ENCODE data around the gene SLC25A29. TPM values are rescaled to one million over a fixed set of nuclear protein-coding genes. Genes with fewer than 3 reads are reported as not detected.

SLC25A29 gene
- polyA plus RNA-seq, 2 of the 4 experiments (the other 2 are of a cell fraction), result 6.3 to 15.1 TPM

DNA sequence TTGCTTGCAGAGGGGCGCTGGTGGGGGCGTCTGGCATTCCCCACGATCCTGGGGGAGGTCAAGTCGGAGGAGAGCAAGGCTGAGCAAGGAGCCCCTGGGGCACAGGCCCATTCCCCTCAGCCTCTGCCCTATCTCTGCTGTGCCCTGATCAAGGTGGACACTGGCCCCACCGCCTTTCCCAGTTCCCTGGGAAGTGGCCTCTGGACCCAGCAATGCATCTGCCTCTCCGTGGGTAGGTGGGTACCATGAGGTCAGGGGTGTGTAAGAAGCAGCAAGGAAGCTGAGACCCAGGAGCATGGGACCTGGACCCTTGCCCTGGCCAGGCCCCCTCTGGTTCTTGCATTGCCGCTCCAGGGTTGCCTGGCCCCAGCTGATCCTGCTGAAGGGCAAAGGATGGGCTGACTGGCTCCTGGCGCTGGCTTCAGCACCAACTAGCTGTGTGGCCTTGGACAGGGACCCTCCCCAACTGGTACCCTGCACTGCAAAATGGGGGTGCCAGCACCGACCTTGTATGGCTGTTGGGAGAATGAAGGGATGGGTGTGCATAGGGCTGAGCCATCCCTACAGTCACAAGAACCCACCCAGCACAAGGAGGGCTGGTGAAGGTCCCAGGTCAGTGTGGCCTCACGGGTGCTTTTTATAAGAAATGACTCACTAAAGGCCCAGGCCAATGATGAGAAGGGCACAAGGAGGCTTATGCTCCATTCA is 19.6 kb downstream of the SLC25A29 start:
- no peaks in the 10 kb centered on the region for H3K9me3 ChIP-seq
- 89% methylated on average over 4 of the region's 10 CpGs for WGBS (ENCODE audit: missing lambda C conversion rate)
- DNase-seq (ENCODE audit: low read depth in 1 of 2, low spot score in 1 of 2) (no peak), ATAC-seq (no peak), FAIRE-seq (no peak)
- ChIA-PET CTCF (interaction anchor here (0.6 to 7.2 kb wide), 24 partner anchors 11 to 99 kb away, joined by 3 to 114 read pairs (median 6); partner anchors contain the start of gene SLC25A47), POLR2A (no interaction called here)
- H3K27ac ChIP-seq, result peak overlapping the region in 1 of 2 experiments; percentile 100; a peak in 2 of 6 replicates
- no peak for TF ChIP-seq ZNF302 (CRISPR knock-in tag; IDR thresholded peaks at IDR 0.05)
- no peak for TF ChIP-seq GATA3 (IDR thresholded peaks at IDR 0.05; ENCODE audit: borderline replicate concordance)
- TF ChIP-seq EHF (CRISPR knock-in tag; IDR thresholded peaks at IDR 0.05), result no peak
- TF ChIP-seq BHLHE40 (IDR thresholded peaks at IDR 0.05; ENCODE audit: low read depth, low read length), result no peak
- TF ChIP-seq HOXB5 (CRISPR knock-in tag; IDR thresholded peaks at IDR 0.05), result no peak
- no peak for TF ChIP-seq MAFK (IDR thresholded peaks at IDR 0.05; ENCODE audit: partially characterized antibody)
- TF ChIP-seq, protein P1, sequence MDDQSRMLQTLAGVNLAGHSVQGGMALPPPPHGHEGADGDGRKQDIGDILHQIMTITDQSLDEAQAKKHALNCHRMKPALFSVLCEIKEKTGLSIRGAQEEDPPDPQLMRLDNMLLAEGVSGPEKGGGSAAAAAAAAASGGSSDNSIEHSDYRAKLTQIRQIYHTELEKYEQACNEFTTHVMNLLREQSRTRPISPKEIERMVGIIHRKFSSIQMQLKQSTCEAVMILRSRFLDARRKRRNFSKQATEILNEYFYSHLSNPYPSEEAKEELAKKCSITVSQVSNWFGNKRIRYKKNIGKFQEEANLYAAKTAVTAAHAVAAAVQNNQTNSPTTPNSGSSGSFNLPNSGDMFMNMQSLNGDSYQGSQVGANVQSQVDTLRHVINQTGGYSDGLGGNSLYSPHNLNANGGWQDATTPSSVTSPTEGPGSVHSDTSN (IDR thresholded peaks at IDR 0.05), result no peak
- no peak for TF ChIP-seq HOXA7 (CRISPR knock-in tag; IDR thresholded peaks at IDR 0.05)
- TF ChIP-seq HDAC2 (IDR thresholded peaks at IDR 0.05), result no peak
- TF ChIP-seq CEBPB (IDR thresholded peaks at IDR 0.05), result no peak
- no peak for TF ChIP-seq FOSB (CRISPR knock-in tag; IDR thresholded peaks at IDR 0.05)
- no peak for TF ChIP-seq RAD21 (conservative IDR thresholded peaks at IDR 0.05 in 1 of 2, IDR thresholded peaks at IDR 0.05 in 1 of 2)
- no peak for TF ChIP-seq ZC3H11A (IDR thresholded peaks at IDR 0.05)
- peak overlapping the region; percentile 96; the same call in 1 of the 3 replicates for H3K4me2 ChIP-seq
- H3K4me3 ChIP-seq, result no peak overlapping the region
- peaks cover 9% of the 10 kb centered on the region; the same call in 2 of the 3 replicates for H3K4me1 ChIP-seq

DNA sequence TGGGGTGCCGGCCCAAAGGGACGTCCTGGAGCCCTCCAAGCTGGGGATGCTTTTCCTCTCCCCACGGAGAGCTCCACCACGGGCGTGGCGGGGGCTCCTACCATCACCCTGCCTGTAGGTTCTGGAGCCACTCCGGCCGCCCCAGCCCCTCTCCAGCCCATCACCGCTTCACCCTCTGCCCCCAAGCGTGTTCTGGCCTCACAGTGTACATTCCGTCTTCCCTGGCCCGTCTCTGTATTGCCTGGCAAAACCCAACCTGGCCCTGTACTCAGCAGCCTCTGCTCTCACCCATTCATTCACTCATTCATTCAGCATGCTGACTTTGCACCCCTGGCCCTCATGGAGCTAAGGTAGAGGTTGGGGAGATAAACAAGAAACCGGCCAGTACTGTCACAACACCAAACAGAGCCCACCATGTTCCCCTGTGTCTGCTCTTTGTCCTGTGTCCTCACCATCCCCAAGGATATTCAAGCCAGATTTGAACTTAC is 20.3 kb downstream of the SLC25A29 start:
- Histone ChIP-seq H3K27ac (peak overlapping the region; percentile 96 to 100), H3K4me1 (peaks cover 9% of the 10 kb centered on the region; the same call in 2 of the 3 replicates), H3K4me3 (peak overlapping the region; percentile 67), H3K4me2 (peak overlapping the region; percentile 96), H3K9me3 (no peaks in the 10 kb centered on the region)
- DNase-seq (ENCODE audit: low read depth in 1 of 2, low spot score in 1 of 2) (no peak), ATAC-seq (peak in 1 of 2 experiments; percentile 12; a peak in 3 of 6 replicates), FAIRE-seq (no peak)
- POLR2A ChIA-PET, result interaction anchor here (1.0 kb wide), 1 partner anchor 19 kb away, joined by 4 read pairs; no protein-coding TSS in a partner anchor
- TF ChIP-seq POLR2A (IDR thresholded peaks at IDR 0.05; ENCODE audit: low read length) (no peak), KDM5A (IDR thresholded peaks at IDR 0.05) (no peak), HOXB5 (CRISPR knock-in tag; IDR thresholded peaks at IDR 0.05) (no peak)
- WGBS (ENCODE audit: missing lambda C conversion rate), result 38% methylated on average over 13 of the region's 13 CpGs
- CTCF ChIA-PET, result interaction anchor here (0.6 to 7.2 kb wide), 36 partner anchors 12 to 330 kb away, joined by 3 to 114 read pairs (median 6); partner anchors contain the start of gene SLC25A47

DNA sequence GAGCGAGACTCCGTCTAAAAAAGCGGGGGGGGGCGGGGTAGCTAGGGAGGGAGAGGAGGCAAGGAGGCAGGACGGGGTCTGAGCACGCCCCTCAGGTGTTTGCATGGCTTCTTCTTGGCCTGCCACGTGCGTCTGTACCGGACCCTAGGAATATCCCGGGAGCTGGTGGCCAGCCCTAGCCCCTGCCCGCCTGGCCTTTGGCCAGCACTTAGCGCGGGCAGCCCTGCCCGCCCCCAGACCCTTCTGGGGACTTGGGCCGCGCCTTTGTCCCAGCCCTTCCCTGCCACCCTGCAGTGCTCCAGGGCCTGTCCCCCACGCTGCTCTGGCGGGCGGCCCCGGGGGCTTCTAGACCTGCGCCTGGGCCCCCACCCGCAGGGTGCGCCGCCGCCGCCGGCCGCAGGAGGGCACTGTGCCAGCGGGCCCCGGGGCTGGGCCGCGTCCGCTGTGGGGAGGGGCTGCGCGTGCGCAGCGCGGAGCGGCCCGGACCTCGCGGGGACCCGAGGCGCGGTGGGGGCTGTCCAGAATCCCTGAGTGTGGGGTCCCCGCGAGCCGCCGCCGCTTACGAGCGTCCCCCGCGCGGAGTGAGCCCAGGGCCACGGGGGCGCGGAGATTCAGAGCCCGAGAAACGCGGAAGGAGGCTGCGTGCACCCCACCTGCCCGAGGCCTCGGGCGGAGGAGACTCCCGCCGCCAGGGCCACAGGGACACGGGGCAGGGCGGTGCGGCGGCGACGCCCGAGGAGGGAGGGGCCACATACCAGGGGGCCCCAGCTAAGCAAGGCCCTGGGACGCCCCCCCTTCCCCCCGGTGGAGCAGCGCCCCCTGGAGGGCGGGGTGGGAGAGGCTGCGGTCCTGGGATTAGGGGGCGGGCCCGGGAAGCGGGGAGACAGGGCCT is 21.0 kb downstream of the SLC25A29 start:
- no peaks in the 10 kb centered on the region for H3K9me3 ChIP-seq
- ATAC-seq (peak; percentile 80 to 85), DNase-seq (ENCODE audit: low read depth in 1 of 2, low spot score in 1 of 2) (peak; percentile 81), FAIRE-seq (no peak)
- ChIA-PET CTCF (interaction anchor here (0.6 to 7.2 kb wide), 38 partner anchors 12 to 331 kb away, joined by 3 to 114 read pairs (median 6); partner anchors contain the start of gene SLC25A47), POLR2A (interaction anchor here (1.0 kb wide), 2 partner anchors 13 to 20 kb away, joined by 3 to 4 read pairs; no protein-coding TSS in a partner anchor)
- H3K4me3 ChIP-seq, result peak overlapping the region; percentile 67
- H3K27ac ChIP-seq, result peak overlapping the region; percentile 96 to 100
- H3K4me1 ChIP-seq, result peaks cover 9% of the 10 kb centered on the region; the same call in 2 of the 3 replicates
- H3K4me2 ChIP-seq, result peak overlapping the region; percentile 96
- 2% methylated on average over 18 of the region's 82 CpGs for WGBS (ENCODE audit: missing lambda C conversion rate)
- TF ChIP-seq RARB (CRISPR knock-in tag; IDR thresholded peaks at IDR 0.05) (no peak), CEBPB (IDR thresholded peaks at IDR 0.05) (no peak), RAD21 (conservative IDR thresholded peaks at IDR 0.05 in 1 of 2, IDR thresholded peaks at IDR 0.05 in 1 of 2) (peak; percentile 10 to 41; a peak in 2 of 5 replicates), GATA3 (IDR thresholded peaks at IDR 0.05; ENCODE audit: borderline replicate concordance) (no peak), POLR2A (IDR thresholded peaks at IDR 0.05; ENCODE audit: low read length) (peak; percentile 68), MAZ (IDR thresholded peaks at IDR 0.05; ENCODE audit: borderline replicate concordance, low read depth, low read length) (peak; percentile 26), SMC3 (IDR thresholded peaks at IDR 0.05) (peak; percentile 52), HOXB5 (CRISPR knock-in tag; IDR thresholded peaks at IDR 0.05) (peak; percentile 24; the same call in 1 of the 2 replicates), JUN (IDR thresholded peaks at IDR 0.05) (peak; percentile 53 to 87; a peak in 3 of 5 replicates), CHD2 (IDR thresholded peaks at IDR 0.05; ENCODE audit: low read length, partially characterized antibody) (no peak), MYC (IDR thresholded peaks at IDR 0.05; ENCODE audit: borderline replicate concordance, low read length) (peak; percentile 80)
- TF ChIP-seq, protein P2, sequence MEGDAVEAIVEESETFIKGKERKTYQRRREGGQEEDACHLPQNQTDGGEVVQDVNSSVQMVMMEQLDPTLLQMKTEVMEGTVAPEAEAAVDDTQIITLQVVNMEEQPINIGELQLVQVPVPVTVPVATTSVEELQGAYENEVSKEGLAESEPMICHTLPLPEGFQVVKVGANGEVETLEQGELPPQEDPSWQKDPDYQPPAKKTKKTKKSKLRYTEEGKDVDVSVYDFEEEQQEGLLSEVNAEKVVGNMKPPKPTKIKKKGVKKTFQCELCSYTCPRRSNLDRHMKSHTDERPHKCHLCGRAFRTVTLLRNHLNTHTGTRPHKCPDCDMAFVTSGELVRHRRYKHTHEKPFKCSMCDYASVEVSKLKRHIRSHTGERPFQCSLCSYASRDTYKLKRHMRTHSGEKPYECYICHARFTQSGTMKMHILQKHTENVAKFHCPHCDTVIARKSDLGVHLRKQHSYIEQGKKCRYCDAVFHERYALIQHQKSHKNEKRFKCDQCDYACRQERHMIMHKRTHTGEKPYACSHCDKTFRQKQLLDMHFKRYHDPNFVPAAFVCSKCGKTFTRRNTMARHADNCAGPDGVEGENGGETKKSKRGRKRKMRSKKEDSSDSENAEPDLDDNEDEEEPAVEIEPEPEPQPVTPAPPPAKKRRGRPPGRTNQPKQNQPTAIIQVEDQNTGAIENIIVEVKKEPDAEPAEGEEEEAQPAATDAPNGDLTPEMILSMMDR (IDR thresholded peaks at IDR 0.05), result peak; percentile 76
- TF ChIP-seq, protein P1 (IDR thresholded peaks at IDR 0.05), result no peak
- TF ChIP-seq, protein P3, sequence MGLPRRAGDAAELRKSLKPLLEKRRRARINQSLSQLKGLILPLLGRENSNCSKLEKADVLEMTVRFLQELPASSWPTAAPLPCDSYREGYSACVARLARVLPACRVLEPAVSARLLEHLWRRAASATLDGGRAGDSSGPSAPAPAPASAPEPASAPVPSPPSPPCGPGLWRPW (IDR thresholded peaks at IDR 0.05), result no peak
- TF ChIP-seq, protein P4, sequence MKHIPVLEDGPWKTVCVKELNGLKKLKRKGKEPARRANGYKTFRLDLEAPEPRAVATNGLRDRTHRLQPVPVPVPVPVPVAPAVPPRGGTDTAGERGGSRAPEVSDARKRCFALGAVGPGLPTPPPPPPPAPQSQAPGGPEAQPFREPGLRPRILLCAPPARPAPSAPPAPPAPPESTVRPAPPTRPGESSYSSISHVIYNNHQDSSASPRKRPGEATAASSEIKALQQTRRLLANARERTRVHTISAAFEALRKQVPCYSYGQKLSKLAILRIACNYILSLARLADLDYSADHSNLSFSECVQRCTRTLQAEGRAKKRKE (CRISPR knock-in tag; IDR thresholded peaks at IDR 0.05; ENCODE audit: low read depth), result no peak

Data from A549 (cell line).